ENCODE measurements around the gene GNL1.

The GNL1 gene

GRCh38 chr6:30583921-30584320, 27.6 kb upstream of the GNL1 start:
- no peak for TF ChIP-seq CTCF (IDR thresholded peaks at IDR 0.05; ENCODE audit: insufficient read depth, missing control alignments)
- DNase-seq (ENCODE audit: insufficient read length, low spot score), result no peak
- FAIRE-seq, result no peak

- DNase-seq (ENCODE audit: insufficient read length, low spot score) (no peak), FAIRE-seq (no peak)
- no peak for TF ChIP-seq CTCF (IDR thresholded peaks at IDR 0.05; ENCODE audit: insufficient read depth, missing control alignments)
These were observed 21.8 kb upstream of the GNL1 start for GRCh38 chr6:30578051-30578450.

- DNase-seq (ENCODE audit: insufficient read length, low spot score) (no peak), FAIRE-seq (no peak)
- no peak for TF ChIP-seq CTCF (IDR thresholded peaks at IDR 0.05; ENCODE audit: insufficient read depth, missing control alignments)
These were observed 16.8 kb upstream of the GNL1 start for GRCh38 chr6:30573113-30573512.

GRCh38 chr6:30572148-30572547, 15.9 kb upstream of the GNL1 start:
- TF ChIP-seq CTCF (IDR thresholded peaks at IDR 0.05; ENCODE audit: insufficient read depth, missing control alignments), result no peak
- FAIRE-seq (no peak), DNase-seq (ENCODE audit: insufficient read length, low spot score) (no peak)

GRCh38 chr6:30571762-30572082, 15.4 kb upstream of the GNL1 start:
- no peak for FAIRE-seq
- TF ChIP-seq CTCF (IDR thresholded peaks at IDR 0.05; ENCODE audit: insufficient read depth, missing control alignments), result no peak
- no peak for DNase-seq (ENCODE audit: insufficient read length, low spot score)

GRCh38 chr6:30571075-30571761, 14.9 kb upstream of the GNL1 start, which contains the start of gene ABCF1:
ABCF1 (plus strand) TSS chr6:30571442; CDS start chr6:30571488, 46 bp downstream.
- FAIRE-seq (no peak), DNase-seq (ENCODE audit: insufficient read length, low spot score) (peak; percentile 81)
- no peak for TF ChIP-seq CTCF (IDR thresholded peaks at IDR 0.05; ENCODE audit: insufficient read depth, missing control alignments)

GRCh38 chr6:30570740-30571074, 14.4 kb upstream of the GNL1 start:
- FAIRE-seq, result no peak
- DNase-seq (ENCODE audit: insufficient read length, low spot score), result no peak
- no peak for TF ChIP-seq CTCF (IDR thresholded peaks at IDR 0.05; ENCODE audit: insufficient read depth, missing control alignments)
